ENCODE data around the gene DVL1. TPM values are rescaled to one million over a fixed set of nuclear protein-coding genes. Genes with fewer than 3 reads are reported as not detected.
A peak's percentile ranks its signal among the peaks of the same experiment; 100 is the strongest.

DVL1 gene
- total RNA-seq, 1 donor from 2014 or later = 48.5 TPM

- no peak for ATAC-seq
These were observed 39.7 kb downstream of the DVL1 start for GRCh38 chr1:1309251-1310108.

- no peak for ATAC-seq
These were observed 40.4 kb downstream of the DVL1 start for GRCh38 chr1:1308756-1309250.

DNA sequence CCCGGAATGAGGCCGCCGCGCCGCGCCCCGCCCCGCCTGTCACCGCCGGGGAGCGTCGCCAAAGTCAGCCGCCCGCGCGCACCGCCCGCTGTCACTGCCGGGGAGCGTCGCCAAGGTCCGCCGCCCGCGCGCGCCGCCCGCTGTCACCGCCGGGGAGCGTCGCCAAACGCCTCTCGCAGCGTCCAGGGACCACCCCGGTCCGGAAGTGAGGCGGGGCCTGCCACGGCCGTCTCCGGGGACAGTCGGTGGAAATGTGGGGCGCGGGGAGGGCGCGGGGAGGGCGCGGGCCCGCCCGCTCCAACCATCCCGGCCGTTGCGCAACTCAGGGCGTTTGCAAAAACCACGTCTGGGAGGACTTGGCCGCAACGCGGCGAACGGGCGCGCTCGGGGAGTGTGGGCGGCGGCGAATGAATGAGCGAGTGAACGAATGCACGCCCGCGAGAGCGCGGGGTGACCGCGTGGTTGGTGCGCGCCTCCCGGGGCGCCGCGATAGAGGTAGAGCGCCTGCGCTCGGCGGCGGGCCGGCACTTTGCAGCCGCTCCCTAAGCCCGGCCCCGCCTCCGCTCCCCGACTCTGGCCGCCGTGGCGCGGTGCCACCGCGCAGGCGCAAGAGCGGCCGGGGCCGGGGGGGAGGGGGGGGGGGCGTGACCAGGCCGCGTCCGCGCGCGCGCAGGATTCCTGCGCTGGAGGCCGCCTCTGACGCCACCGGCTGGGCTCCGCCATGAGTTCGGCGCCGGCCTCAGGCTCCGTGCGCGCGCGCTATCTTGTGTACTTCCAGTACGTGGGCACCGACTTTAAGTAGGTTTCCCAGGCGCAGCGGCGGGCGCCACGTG lies 41.1 kb downstream of the DVL1 start, which contains the start of the genes ACAP3 and PUSL1:
TSS of gene ACAP3 (minus strand) at position 8 of the 833 bp plus-strand sequence. CDS start 115 bp downstream, outside the sequence.
TSS of gene PUSL1 (plus strand) at position 675 of the 833 bp plus-strand sequence. CDS start at position 722, 47 bp downstream.
- ATAC-seq = peak; percentile 67

DNA sequence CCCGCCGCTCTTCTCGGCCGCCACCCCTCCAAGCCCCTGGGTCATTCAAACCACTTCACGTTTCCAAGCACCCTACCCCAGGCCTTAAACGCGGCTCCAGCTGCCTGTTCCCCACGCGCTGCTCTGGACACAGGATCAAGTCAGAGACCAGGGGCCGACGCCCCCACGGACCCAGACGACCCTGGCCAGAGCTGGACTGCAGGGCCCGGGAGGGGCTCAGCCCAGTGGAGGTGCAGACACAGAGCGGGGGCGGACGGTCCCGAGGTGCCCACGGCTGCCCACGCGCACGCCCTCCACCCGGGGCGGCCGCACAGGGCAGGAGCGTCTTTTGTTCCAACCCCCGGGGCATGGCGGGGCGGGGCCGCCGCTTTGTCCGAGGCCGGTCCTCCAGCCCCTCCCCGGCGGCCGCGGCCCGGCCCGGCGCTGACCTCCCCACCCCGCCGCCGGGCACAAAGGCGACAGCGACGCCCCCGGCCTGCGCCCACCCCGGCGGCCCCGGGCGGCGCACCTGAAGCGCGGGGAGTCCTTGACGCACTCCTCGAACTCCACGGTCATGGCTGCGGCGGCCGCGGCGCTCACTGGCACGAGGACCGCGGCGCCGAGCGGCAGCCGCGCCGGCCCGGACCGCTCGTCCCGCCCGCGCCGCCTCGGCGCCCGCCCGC lies 41.8 kb downstream of the DVL1 start:
- no peak for ATAC-seq

DNA sequence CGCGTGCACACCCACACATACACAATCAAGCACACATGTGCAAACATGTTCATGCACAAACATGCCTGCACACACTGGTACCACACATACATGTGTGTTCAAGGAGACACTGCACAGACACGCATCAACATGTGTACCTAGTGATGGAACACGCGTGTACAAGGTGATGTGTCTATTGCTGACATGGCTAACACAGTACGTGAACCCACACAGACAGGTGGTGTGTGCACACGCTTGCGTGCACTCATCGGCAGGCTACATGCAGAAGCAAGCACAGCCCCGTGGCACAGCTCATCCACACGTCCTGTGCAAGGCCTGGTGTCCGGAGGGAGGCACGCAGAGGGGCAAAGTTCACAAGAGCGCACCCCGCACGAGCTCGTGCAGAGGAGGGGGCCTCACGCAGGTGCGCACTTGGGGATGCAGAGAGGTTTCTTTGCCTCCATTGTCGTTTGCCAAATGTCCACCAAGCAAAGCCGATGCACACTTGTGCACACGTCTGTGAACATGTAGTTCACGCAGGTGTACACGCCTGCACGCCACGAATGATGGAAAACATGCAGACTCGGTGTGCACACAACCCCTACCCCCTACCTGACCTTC lies 42.5 kb downstream of the DVL1 start:
- no peak for ATAC-seq

DNA sequence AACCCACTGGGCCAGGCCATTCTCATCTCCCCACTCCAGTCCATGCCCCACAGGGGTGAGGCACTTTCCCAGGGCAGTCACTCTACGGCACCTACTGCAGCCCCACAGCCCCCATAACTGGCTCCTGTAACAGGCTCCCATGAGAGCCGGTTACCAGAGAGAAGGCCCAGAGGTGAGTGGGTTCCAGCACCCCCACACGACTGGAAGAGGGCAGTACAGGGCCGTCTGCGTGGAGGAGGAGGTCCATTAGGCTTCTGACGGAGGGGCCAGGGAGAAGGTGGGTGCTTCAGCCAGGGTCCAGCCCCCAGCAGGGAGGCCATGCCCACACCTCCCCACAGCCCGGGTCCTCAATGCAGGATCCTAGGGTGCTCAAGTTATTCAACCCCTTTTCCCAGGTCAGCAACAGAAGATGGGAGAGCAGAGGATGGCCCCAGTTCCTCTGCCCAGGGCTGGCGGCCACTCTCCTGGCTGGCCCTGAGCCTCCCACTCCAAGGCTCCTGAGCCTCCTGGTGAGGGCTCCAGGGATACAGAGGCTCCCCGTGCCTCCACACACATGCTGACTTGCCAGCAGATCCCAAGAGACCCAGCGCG lies 43.1 kb downstream of the DVL1 start:
- no peak for ATAC-seq

DNA sequence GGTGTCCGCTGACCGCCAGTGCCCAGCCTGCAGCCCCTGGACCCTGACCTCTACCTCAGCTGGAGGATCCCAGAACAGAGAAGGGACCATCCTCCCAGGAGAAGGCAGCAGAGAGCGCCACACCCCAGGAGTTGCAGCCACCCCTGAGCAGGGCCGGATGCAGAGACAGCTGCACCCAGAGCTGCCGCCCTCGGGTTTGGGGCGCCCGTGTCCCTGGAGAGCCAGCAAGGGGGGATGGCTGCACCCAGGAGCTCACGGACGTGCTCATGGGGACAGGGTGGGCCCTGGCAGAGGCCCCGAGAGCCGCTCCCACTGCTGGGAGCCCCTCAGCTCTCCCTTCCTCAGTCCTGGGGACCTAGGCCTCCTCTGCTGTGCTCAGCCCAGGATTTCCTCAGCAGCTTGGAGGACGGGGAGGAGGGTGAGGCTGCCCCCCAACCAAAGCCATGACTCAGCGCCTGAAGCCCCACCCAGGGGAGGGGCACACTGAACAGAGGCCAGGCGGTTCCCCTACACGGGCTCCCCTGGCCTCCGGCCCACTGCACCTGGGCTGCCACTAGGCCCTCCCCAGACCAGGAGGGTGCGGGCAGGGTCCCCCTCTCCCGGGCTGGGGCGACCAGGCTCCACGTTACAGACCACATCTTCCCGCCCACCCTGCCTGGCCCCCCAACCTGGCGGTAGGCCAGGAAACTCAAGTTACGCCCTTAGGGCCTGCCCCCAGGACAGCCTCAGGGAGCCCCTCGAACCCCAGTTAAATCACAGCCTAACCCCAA lies 43.7 kb downstream of the DVL1 start:
- ATAC-seq = peak; percentile 51

- ATAC-seq = no peak
These were observed 44.6 kb downstream of the DVL1 start for GRCh38 chr1:1304331-1305299.

DNA sequence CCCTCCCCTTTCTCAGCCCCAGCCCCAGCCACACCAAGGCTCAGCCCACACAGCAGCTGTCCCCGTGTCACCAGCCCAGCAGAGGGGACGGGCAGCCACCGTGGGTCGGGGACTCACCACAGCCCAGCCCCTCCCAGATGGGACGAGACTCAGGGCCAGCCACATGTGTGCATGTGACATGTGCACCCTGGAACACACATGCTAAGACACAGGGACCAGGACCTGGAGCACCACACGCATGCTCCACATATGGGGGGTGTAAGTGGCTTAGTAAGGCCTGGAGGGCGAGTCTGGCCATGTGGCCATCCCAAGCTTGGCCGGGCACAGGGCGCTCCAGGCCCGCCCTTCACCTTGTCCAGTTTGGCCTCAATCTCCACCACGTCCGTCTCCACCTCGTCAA lies 45.5 kb downstream of the DVL1 start:
- no peak for ATAC-seq

GRCh38 chr1:1302951-1303509 lies 46.2 kb downstream of the DVL1 start:
- peak; percentile 52 for ATAC-seq

- no peak for ATAC-seq
These were observed 47.2 kb downstream of the DVL1 start for GRCh38 chr1:1302006-1302430.

DNA sequence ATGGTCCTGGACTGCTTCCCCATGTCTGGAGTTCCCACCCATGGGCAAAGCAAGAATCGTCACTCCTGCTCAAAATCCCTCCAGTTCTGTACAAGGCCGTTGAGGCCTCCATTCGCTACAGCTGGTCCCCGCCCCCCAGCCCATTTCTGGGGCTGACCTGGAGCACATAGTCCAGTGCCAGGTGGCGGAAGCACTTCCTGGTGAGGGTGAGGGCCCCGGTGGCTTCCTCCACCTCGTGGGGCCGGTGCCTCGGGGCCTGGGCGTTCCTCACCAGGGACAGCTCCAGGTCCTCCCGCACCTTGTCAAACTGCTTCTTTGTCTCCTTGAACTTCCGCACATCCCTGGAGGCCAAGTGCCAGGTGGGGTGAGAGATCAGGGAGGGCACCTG lies 48.9 kb downstream of the DVL1 start:
- ATAC-seq = no peak

GRCh38 chr1:1299686-1300351 lies 49.4 kb downstream of the DVL1 start:
- ATAC-seq = no peak

DNA sequence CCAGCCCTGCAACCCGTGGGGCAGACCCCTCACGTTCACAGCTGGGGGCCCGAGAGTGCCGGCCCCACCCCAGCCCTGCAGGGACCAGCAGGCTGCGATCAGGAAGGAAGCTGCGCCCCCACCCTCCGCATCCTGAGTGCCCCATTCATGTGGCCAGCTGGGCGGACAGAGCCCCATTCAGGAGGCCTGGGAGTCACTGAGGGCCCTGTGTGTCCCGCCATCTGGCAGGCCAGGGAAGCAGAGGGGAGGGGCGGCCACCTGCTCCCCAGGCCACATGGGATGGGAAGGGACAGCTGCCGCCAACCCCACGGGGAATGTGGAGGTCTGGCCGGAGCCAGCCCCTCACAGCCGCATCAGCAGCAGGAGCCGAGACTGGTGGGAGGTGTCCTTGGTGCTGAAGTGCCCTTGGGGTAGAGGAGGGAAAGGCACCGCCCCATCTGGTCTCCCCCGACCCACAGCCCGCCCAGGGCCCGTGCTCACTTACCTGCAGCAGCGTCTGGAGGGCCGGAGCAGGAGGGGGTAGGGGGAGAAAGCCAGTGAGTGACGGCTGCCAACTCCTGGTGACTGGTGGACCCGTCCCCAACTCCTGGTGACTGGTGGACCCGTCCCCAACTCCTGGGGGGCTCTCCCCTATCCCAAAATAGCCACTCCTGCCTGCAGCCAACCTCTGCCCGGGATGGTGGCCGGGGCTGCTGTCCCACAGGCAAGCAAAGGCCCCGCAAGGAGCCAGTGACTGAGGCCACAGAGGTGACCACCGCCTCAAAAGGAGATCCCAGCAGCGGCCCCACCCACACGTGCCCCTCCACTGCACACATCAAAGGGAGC lies 50.1 kb downstream of the DVL1 start:
- ATAC-seq = no peak

- no peak for ATAC-seq
These were observed 51.3 kb downstream of the DVL1 start for GRCh38 chr1:1297802-1298424.

DNA sequence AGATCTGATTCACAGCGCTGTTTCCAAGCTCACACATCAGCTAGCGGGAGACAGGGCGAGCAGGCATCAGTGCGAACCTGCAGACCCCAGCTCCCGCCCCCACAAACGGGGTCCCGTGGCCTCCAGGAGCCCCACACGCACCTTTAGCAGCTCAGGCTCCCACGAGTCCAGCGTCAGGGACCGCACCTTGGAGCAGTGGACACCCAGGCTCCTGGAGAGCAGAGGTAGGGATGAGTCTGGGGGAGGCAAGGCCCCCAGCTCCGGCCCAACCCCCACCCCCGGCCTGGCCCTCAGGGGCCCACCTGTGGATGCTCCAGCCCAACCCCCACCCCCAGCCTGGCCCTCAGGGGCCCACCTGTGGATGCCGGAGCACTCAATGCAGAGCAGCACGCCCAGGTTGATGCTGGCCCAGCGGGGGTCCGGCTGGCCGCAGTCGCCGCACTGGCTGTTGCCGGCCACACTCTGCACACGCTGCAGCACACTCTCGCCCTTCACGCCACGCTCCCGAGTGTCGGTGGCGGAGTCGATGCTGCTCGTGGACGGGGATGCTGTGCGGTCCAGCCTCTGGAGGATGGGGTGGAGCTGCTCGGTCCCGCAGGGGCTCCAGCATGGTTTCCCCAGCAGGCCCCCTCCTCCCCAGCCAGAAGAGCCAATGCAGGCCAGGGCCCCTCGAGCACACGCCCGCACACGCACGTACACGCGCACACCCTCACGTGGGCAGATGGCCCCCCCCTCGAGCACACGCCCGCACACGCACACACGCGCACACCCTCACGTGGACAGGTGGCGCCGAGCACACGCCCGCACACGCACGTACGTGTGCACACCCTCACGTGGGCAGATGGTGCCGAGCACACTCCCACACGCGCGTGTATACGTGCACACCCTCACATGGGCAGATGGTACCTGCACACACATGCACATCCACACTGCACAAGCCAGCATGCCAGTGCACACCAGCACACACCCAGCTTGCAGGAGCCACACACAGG lies 52.9 kb downstream of the DVL1 start:
- no peak for ATAC-seq

Measured in esophagus mucosa (tissue), 1 donor.